Head of caudate nucleus (tissue), 42 donors: ENCODE data around the gene FBXO11.

Experiments
- DNase-seq, 42 donors: peaks; one replicate each; pipeline versions ENCODE4 v3.0.0 to v3.0.0-alpha.2; 2020 to 2021; ENCODE audit warnings: mixed read lengths in 7 of 42
- intact Hi-C: fragments of 100-400 bp; cut with DNase I; formaldehyde crosslinking; loops from one replicate; pipeline ENCODE4 v1.15.0; 2022

Gene FBXO11

GRCh38 chr2:47805850-47806249 is 100.4 kb downstream of the FBXO11 start:
- no peak for DNase-seq
- intact Hi-C loops = no loop called here

DNA sequence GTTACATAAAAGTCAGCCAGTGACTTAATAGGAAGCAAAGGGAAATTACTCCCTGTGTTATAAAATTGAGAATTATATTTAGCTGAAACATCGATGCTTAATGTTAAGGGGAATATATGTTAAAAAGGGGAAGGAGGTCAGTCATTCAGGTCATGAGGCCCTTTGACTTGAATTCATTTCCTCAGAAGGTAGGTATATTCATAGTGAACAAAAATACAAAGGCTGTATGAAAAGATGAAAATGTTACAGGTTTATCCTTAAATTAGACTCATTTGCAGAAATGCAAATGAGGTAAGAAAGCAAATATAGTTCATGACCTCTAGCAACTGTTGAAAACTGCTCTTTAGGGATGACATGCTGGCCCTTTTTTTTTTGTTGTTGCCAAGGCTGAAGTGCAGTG is 102.5 kb downstream of the FBXO11 start:
- no peak for DNase-seq
- intact Hi-C loops = no loop called here

- DNase-seq = no peak
- intact Hi-C loops = no loop called here
Observed at GRCh38 chr2:47803363-47803762, 102.9 kb downstream of the FBXO11 start.

GRCh38 chr2:47801118-47801517 is 105.2 kb downstream of the FBXO11 start:
- intact Hi-C loops = no loop called here
- DNase-seq = no peak

- intact Hi-C loops = no loop called here
- no peak for DNase-seq
Observed at GRCh38 chr2:47799031-47799609, 107.2 kb downstream of the FBXO11 start.

DNA sequence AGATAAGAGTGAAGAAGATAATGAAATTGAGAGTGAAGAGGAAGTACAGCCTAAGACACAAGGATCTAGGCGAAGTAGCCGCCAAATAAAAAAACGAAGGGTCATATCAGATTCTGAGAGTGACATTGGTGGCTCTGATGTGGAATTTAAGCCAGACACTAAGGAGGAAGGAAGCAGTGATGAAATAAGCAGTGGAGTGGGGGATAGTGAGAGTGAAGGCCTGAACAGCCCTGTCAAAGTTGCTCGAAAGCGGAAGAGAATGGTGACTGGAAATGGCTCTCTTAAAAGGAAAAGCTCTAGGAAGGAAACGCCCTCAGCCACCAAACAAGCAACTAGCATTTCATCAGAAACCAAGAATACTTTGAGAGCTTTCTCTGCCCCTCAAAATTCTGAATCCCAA is 107.7 kb downstream of the FBXO11 start:
- no peak for DNase-seq
- intact Hi-C loops = no loop called here

DNA sequence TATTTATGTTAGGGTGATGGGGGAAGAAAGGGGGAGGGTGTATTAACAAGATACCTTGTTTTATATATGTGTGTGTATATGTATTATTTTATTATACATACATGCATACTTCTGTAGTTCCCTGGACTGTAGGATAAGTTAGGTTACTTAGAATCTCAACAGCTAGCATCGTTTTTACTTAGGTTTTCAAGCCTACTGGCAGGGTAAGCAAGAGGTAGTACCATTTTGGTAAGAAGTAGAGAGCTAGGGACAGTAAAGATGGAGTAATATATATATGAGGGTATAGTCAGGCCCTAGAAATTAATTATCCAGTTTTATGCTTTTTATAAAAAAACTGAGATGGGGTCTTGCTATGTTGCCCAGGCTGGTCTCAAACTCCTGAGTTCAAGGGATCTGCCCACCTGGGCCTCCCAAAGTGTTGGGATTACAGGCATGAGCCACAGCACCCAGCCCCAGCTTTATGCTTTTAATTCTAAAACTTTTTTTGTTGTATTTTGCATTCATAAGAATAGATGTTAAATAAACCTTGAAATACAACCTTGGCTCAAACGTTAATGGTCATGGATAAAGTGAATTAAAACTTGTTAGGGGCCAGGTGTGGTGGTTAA is 110.1 kb downstream of the FBXO11 start:
- intact Hi-C loops = no loop called here
- no peak for DNase-seq

DNA sequence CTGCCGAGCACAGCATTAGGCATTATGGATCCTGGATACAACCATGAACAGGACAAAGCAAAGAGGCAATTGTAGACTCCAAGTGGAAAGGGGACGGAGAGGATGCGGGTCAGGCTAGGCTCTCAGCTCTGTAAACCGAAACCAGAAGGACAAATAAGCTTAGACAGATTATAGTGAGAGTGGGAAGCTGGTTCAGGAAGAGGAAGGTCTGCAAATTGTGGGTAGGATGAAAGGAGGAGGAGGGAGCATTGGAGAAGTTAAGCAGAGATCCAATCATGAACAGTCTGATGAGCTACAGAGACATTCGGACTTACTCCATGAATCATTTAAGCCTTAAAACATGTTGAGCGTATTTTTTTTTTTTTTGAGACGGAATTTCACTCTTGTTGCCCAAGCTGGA is 120.3 kb downstream of the FBXO11 start:
- intact Hi-C loops = no loop called here

GRCh38 chr2:47784352-47784851 is 121.9 kb downstream of the FBXO11 start:
- peak in 16 of 42 donors; percentile 5 to 54 (median 15) for DNase-seq
- intact Hi-C loops = no loop called here

More for the DNA sequence above, 120.3 kb downstream of the FBXO11 start:
- DNase-seq = peak in 1 of 42 donors; percentile 18

DNA sequence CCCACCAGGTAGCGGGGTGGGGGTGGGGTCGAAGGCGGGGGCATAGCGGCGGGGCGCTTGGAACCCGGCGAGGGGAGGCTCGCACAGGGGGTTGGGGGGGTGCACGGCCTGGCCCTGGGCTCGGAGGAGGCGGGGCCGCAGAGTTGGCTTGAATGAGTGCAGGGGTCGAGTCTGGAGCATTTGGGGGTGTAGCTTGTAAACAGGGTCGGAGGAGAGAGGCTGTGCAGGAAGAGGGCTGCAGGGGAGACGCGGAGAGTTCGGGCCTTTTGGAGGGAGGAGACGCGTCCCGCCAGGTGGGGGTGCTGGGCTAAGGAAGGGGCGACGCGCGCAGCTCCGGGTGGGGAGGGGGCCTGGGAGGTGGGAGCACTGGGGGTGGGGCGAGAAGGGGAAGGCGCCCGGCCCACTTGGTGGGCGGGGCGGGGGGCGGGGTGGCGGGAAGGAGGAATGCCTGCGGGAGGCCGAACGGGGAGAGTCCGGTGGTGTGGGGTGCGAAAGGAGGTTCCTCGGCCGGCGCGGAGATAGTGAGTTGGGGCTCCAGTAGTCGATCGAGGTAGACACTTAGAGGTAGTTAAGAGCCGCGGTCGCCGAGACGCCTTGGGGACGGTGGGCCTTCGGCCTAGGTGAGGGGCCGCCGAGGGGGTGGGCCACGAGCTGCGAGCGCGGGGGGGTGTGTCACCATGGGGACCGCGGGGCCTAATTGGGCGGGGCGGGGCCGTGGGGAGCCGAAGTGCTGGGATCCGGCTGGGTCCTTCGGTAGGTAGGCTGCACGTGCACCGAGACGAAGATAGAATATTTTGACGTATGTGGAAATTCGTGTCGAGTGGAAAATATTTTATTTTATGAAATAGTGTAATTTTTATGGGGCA is 122.6 kb downstream of the FBXO11 start:
- intact Hi-C loops = loop anchor here (1.0 kb wide), 1 partner anchor 123 kb away; the partner anchor contains the start of gene FBXO11

DNA sequence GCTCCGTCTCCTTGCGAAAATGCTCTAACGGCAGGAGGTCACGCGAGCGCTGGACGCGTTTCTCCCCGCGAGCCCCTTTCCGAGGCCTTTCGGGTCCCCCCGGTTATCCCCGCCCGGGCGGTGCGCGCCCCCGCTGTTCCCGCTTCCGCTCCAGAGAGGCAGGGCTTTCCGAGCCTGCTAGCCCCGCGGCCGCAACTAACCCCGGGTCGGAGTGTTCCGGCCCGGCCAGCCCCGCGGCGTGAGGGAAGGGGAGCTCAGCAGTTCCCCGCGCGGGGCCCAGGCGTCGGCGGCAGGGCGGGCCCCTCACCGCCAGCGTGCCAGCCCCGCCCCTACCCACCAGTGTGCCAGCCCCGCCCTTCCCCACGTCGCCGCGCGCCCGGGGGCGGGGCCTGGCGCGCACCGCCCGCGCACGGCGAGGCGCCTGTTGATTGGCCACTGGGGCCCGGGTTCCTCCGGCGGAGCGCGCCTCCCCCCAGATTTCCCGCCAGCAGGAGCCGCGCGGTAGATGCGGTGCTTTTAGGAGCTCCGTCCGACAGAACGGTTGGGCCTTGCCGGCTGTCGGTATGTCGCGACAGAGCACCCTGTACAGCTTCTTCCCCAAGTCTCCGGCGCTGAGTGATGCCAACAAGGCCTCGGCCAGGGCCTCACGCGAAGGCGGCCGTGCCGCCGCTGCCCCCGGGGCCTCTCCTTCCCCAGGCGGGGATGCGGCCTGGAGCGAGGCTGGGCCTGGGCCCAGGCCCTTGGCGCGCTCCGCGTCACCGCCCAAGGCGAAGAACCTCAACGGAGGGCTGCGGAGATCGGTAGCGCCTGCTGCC is 123.4 kb downstream of the FBXO11 start, which contains the start of gene MSH6:
Gene MSH6, plus strand, starts transcription at position 475 of the 815 bp plus-strand sequence. Its CDS starts 89 bp downstream, at position 564.
- peak; percentile 80 to 97 (median 94) for DNase-seq
- intact Hi-C loops = loop anchor here (1.0 kb wide), 1 partner anchor 123 kb away; the partner anchor contains the start of gene FBXO11

More for the DNA sequence above, 122.6 kb downstream of the FBXO11 start:
- DNase-seq = peak in 41 of 42 donors; percentile 12 to 81 (median 55)

GRCh38 chr2:47782381-47782670 is 124.0 kb downstream of the FBXO11 start:
- intact Hi-C loops = no loop called here
- no peak for DNase-seq

GRCh38 chr2:47779426-47779790 is 126.9 kb downstream of the FBXO11 start:
- DNase-seq = no peak
- intact Hi-C loops = no loop called here

DNA sequence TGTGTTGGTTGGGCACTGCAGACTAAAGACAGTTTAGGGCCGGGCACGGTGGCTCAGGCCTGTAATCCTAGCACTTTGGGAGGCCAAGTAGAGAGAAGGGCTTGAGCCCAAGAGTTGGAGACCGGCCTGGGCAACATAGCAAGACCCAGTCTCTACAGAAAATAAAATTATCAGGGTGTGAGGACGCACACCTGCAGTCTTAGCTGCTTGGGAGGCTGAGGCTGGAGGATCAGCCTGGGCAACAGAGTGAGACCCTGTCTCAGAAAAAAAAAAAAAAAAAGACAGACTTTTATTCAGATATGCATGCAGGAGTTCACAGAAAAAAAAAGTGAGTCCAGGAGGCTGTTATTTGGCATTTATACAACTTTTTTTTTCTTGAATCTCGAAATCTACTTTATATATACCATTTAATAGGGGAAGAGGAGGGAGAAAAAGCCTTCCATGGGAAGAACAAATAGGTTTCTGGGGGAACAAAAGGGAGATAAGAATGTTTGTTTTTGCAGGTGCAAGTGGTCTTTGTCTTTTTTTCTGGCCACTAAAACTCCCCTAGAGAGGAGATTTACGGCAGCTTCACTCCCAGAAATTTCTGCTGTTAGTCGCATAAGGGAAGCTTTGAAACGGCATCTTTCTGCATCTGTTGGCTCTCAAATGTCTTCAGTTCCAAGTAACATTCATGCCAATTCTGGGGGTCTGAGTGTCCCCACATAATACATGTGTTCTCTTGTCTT is 127.4 kb downstream of the FBXO11 start:
- intact Hi-C loops = no loop called here
- no peak for DNase-seq

DNA sequence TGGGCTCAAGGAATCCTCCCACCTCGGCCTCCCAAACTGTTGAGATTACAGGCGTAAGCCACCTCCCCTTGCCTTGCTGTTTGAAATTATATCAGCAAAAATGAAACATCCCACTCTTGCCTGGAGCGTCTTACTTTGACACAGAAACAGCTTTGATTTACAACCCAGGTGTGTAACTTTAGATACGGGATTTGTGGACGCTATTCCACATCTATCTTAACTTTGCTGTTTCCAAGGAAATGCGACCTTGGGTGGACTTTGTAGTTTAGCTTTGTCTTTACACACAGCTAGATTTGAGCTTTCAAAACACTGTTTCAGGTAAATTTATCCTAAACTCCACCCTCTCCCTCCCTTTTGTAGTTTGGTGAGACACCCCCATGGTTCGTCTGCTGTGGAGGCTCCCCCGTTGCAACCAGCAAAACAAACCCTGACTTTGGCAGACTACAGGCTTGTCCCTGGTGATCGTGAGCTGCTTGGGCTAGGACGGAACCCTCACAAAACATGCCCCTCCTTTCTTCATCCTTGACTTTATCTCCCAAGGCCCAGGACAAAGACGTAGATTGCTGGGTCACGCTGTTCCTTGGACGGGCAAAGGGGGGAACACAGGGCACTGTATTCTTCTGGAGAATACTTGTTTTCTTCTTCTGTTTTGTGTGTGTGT is 128.9 kb downstream of the FBXO11 start:
- intact Hi-C loops = no loop called here
- no peak for DNase-seq

DNA sequence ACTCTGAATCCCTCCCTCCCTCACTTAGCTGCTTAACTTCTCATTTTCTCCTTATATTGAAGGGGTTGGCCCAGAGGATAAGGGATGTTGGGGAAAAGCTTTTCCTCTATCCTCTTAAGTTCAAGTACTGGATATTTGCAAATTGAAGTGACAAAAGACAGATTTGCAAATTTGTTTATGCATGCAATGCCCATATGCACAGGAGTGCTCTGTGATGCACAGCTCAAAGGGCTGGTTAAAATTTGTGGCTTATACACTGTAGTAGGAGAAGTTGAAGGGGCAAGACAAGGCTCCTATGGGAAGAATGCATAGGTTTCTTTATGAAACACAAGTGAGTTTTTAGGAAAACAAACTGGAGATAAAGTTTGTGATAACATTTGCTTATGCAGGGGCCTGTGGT is 131.7 kb downstream of the FBXO11 start:
- intact Hi-C loops = no loop called here
- DNase-seq = no peak

- no peak for DNase-seq
- intact Hi-C loops = no loop called here
Observed at GRCh38 chr2:47772343-47772742, 134.0 kb downstream of the FBXO11 start.

DNA sequence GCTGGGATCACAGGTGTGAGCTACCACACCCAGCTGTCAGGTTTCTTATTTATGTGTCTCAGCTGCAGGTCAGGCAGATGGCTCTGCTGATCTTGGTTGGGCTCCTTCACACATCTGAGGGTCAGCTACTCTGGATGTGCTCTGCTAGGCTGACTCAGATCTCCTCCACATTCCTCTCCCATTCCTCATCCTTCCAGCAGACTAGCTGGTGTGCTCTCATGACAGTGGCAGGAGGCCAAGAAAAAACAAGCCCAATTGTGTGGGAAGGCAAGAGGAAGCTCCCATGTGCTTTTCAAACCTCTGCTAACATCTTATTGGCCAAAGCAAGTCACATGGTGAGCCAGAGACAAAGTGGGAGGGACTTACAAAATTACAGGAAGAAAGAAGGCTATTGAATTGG is 135.1 kb downstream of the FBXO11 start:
- intact Hi-C loops = no loop called here
- DNase-seq = peak in 35 of 42 donors; percentile 26 to 89 (median 70)
